WTC11 (cell line): ENCODE data around the gene CAB39L. TPM values are rescaled to one million over a fixed set of nuclear protein-coding genes. Genes with fewer than 3 reads are reported as not detected.
"Not testable (repeated sequence)": the region's sequence is repeated elsewhere in the genome, so short reads cannot be mapped to it uniquely, and the experiment has no call there.

Source experiments
- ATAC-seq: fragments of 200-7000 bp; cut with Tn5 transposase; 2 replicates; pipeline ENCODE4 v1.10.0; 2021; ENCODE audit warnings: mild to moderate bottlenecking, moderate library complexity
- CTCF ChIA-PET: fragments of 300-600 bp; sonication (Branson Sonifier 250); formaldehyde crosslinking; loops from one replicate; lab custom pipeline; 2021; ENCODE audit warnings: antibody characterized with exemption; lab: Charles Lee
- POLR2A ChIA-PET: fragments of 350-600 bp; sonication (Branson Sonifier 250); formaldehyde crosslinking; loops from one replicate; lab custom pipeline; 2021; ENCODE audit warnings: antibody characterized with exemption; lab: Charles Lee
- DNase-seq: peaks from one replicate; pipeline ENCODE4 v3.0.0; 2021; ENCODE audit warnings: low spot score
- H3K27ac Mint-ChIP-seq: 2 replicates; pipeline ENCODE4 v1.8.0; 2021; ENCODE audit warnings: mixed read lengths
- H3K27me3 Mint-ChIP-seq: 2 replicates; pipeline ENCODE4 v1.8.0; 2021; ENCODE audit warnings: low read depth, mild to moderate bottlenecking, moderate library complexity, mixed read lengths
- H3K36me3 Mint-ChIP-seq: 2 replicates; pipeline ENCODE4 v1.8.0; 2021; ENCODE audit warnings: mixed read lengths
- H3K4me1 Mint-ChIP-seq: 2 replicates; pipeline ENCODE4 v1.8.0; 2022; ENCODE audit warnings: mixed read lengths
- H3K4me3 Mint-ChIP-seq: 2 replicates; pipeline ENCODE4 v1.8.0; 2021; ENCODE audit warnings: mild to moderate bottlenecking, moderate library complexity, mixed read lengths
- H3K9me3 Mint-ChIP-seq: 2 replicates; pipeline ENCODE4 v1.8.0; 2021; ENCODE audit warnings: mixed read lengths
- AFF4 ChIP-seq: sonication (generic); formaldehyde crosslinking; IDR thresholded peaks from 2 replicates; pipeline ENCODE4 v1.8.1; 2023; ENCODE audit warnings: mild to moderate bottlenecking, missing genetic modification reagents, borderline replicate concordance
- CBFB ChIP-seq: sonication (generic); formaldehyde crosslinking; IDR thresholded peaks from 2 replicates; pipeline ENCODE4 v1.8.1; 2022; ENCODE audit warnings: mild to moderate bottlenecking, low read depth, missing genetic modification reagents
- CDX4 ChIP-seq: fragments of 250-450 bp; sonication (Bioruptor Pico); IDR thresholded peaks from 2 replicates; pipeline ENCODE4 v1.9.0; 2021; ENCODE audit warnings: moderate library complexity, mild to moderate bottlenecking, inconsistent platforms, borderline replicate concordance
- CREM ChIP-seq: sonication (generic); formaldehyde crosslinking; IDR thresholded peaks from 2 replicates; pipeline ENCODE4 v1.8.1; 2022; ENCODE audit warnings: mild to moderate bottlenecking, missing genetic modification reagents, moderate library complexity
- GRHL2 ChIP-seq: fragments of 250-450 bp; sonication (Bioruptor Pico); IDR thresholded peaks from 2 replicates; pipeline ENCODE4 v1.8.0; 2022; ENCODE audit warnings: mild to moderate bottlenecking, moderate library complexity; ENCODE audit not compliant: insufficient replicate concordance, severe bottlenecking
- NFE2L1 ChIP-seq: sonication (generic); formaldehyde crosslinking; IDR thresholded peaks from 2 replicates; pipeline ENCODE4 v1.8.1; 2023; ENCODE audit warnings: missing genetic modification reagents
- PRDM15 ChIP-seq: sonication (generic); formaldehyde crosslinking; IDR thresholded peaks from 2 replicates; pipeline ENCODE4 v1.8.0; 2022; ENCODE audit warnings: missing genetic modification reagents
- RELA ChIP-seq: sonication (generic); formaldehyde crosslinking; IDR thresholded peaks from 2 replicates; pipeline ENCODE4 v1.8.1; 2022; ENCODE audit warnings: missing genetic modification reagents, mild to moderate bottlenecking, borderline replicate concordance
- RORB ChIP-seq: fragments of 250-450 bp; sonication (Bioruptor Pico); IDR thresholded peaks from 2 replicates; pipeline ENCODE4 v1.9.0; 2021; ENCODE audit warnings: mild to moderate bottlenecking
- SMAD4 ChIP-seq: sonication (generic); formaldehyde crosslinking; IDR thresholded peaks from 2 replicates; pipeline ENCODE4 v1.8.0; 2022; ENCODE audit warnings: mild to moderate bottlenecking, missing genetic modification reagents
- TP53 ChIP-seq: sonication (generic); formaldehyde crosslinking; IDR thresholded peaks from 2 replicates; pipeline ENCODE4 v1.8.1; 2023; ENCODE audit warnings: mild to moderate bottlenecking, missing genetic modification reagents
- USF2 ChIP-seq: sonication (generic); formaldehyde crosslinking; IDR thresholded peaks from 2 replicates; pipeline ENCODE4 v1.8.1; 2023; ENCODE audit warnings: mild to moderate bottlenecking, missing genetic modification reagents, moderate library complexity
- ZNF121 ChIP-seq: sonication (generic); formaldehyde crosslinking; IDR thresholded peaks from 2 replicates; pipeline ENCODE4 v1.8.0; 2023; ENCODE audit warnings: missing genetic modification reagents
- ZNF532 ChIP-seq: fragments of 250-450 bp; sonication (Bioruptor Pico); IDR thresholded peaks from 2 replicates; pipeline ENCODE4 v1.9.0; 2021; ENCODE audit warnings: mild to moderate bottlenecking, borderline replicate concordance
- ZSCAN18 ChIP-seq: fragments of 250-450 bp; sonication (Bioruptor Pico); IDR thresholded peaks from 2 replicates; pipeline ENCODE4 v2.1.2; 2022; ENCODE audit warnings: mild to moderate bottlenecking, moderate library complexity
- total RNA-seq: library from RNA; stranded (reverse); gene quantifications from 3 replicates; pipeline ENCODE4 v1.2.3, GENCODE V29; 2021

CAB39L gene
- total RNA-seq, 1 experiment from 2014 or later: 3.3 TPM

GRCh38 chr13:49295244-49295643 lies 148.6 kb downstream of the CAB39L start:
- Mint-ChIP-seq H3K4me3 (no peak overlapping the region), H3K27me3 (no peaks in the 10 kb centered on the region), H3K4me1 (peaks cover 16% of the 10 kb centered on the region), H3K27ac (no peak overlapping the region), H3K9me3 (peaks cover 5% of the 10 kb centered on the region), H3K36me3 (no peaks in the 10 kb centered on the region)
- CTCF ChIA-PET: interaction anchor here (1.4 kb wide), 1 partner anchor 230 kb away, joined by 3 read pairs; no protein-coding TSS in a partner anchor
- peak; percentile 43; the same call in 1 of the 2 replicates for ATAC-seq
- POLR2A ChIA-PET: no interaction called here
- TF ChIP-seq ZNF121: no peak
- no peak for TF ChIP-seq AFF4 (CRISPR knock-in tag)
- no peak for TF ChIP-seq USF2
- TF ChIP-seq CREM (CRISPR knock-in tag): no peak
- no peak for TF ChIP-seq SMAD4 (CRISPR knock-in tag)
- no peak for TF ChIP-seq RELA (CRISPR knock-in tag)
- no peak for TF ChIP-seq PRDM15 (CRISPR knock-in tag)
- DNase-seq: no peak

- H3K4me3 Mint-ChIP-seq, H3K9me3 Mint-ChIP-seq, H3K27me3 Mint-ChIP-seq, ATAC-seq, H3K27ac Mint-ChIP-seq, DNase-seq, H3K36me3 Mint-ChIP-seq: not testable (repeated sequence)
- peaks cover 16% of the 10 kb centered on the region for H3K4me1 Mint-ChIP-seq
- POLR2A ChIA-PET: interaction anchor here (0.6 kb wide), 1 partner anchor 181 kb away, joined by 3 read pairs; no protein-coding TSS in a partner anchor
- TF ChIP-seq ZNF121: 0 out of 2 replicates have a peak, but pooled peaks have one; percentile 61
- CTCF ChIA-PET: interaction anchor here (0.7 to 1.4 kb wide), 3 partner anchors 12 to 230 kb away, joined by 3 to 4 read pairs (median 3); no protein-coding TSS in a partner anchor
These were observed 149.1 kb downstream of the CAB39L start for GRCh38 chr13:49294723-49295122.

- ATAC-seq: no peak
- Mint-ChIP-seq H3K36me3 (no peaks in the 10 kb centered on the region), H3K27ac (no peak overlapping the region), H3K4me1 (peaks cover 5% of the 10 kb centered on the region; the same call in 1 of the 2 replicates), H3K4me3 (no peak overlapping the region), H3K9me3 (peaks cover 5% of the 10 kb centered on the region), H3K27me3 (no peaks in the 10 kb centered on the region)
- ChIA-PET POLR2A (no interaction called here), CTCF (interaction anchor here (1.2 kb wide), 1 partner anchor 8 kb away, joined by 3 read pairs; no protein-coding TSS in a partner anchor)
- no peak for DNase-seq
- TF ChIP-seq RORB (CRISPR knock-in tag) (no peak), CDX4 (CRISPR knock-in tag) (no peak), CBFB (CRISPR knock-in tag) (no peak), ZSCAN18 (CRISPR knock-in tag) (no peak), NFE2L1 (CRISPR knock-in tag) (no peak), ZNF532 (CRISPR knock-in tag) (no peak), GRHL2 (no peak), TP53 (CRISPR knock-in tag) (no peak)
These were observed 150.9 kb downstream of the CAB39L start for GRCh38 chr13:49292742-49293486.
